ENCODE measurements around the gene VWA3B.

DNA sequence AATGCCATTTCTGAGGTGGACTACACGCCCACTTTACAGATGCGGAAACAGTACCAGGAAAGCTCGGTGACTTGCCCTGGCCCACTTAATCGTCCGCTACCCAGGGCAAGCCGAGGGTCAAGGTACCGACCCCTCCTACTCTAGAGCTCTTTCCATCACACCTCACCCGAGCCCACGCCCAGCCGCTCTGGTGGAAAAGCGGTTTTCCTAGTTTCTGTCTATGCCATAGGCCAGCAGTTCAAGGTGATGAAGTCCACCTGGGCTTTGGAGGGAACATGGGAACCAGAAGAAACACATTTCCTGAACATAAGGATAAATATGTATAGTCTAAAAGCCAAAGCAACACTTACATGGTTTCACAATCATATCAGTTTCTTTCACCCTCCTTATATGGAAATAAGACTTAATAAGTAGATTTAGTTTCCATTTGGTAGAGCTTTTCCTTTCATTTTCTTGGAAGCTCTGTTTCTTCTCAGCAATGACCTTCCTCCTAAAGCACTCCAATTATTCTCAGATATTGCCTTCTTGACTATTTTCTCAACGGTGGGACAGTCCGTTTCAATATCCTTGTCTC lies 567 bp downstream of the VWA3B start:
- TF ChIP-seq CTCF (IDR thresholded peaks at IDR 0.05) (no peak), POLR2A (IDR thresholded peaks at IDR 0.05) (no peak), POLR2AphosphoS5 (IDR thresholded peaks at IDR 0.05) (no peak)

Data from upper lobe of left lung (tissue), 4 donors.